HCT116 (cell line): ENCODE results near the gene ZBTB17. TPM values are rescaled to one million over a fixed set of nuclear protein-coding genes. Genes with fewer than 3 reads are reported as not detected.

Experiments
- ATAC-seq: fragments of 200-7000 bp; cut with Tn5 transposase; 2 replicates; pipeline ENCODE4 v1.9.1; 2020; ENCODE audit warnings: mild to moderate bottlenecking, moderate library complexity
- BruUV-seq: library from RNA; stranded (reverse); fragments of 400-500 nt; replicated peaks from 2 replicates; lab custom pipeline; 2021; lab: Mats Ljungman, UMichigan
- CTCF ChIA-PET: fragments of 300-600 bp; sonication (Branson Sonifier 250); formaldehyde crosslinking; loops from one replicate; lab custom pipeline; 2021; ENCODE audit warnings: antibody characterized with exemption; lab: Charles Lee
- POLR2A ChIA-PET: fragments of 300-600, 350-600 bp; sonication (Branson Sonifier 250); formaldehyde crosslinking; loops from one replicate; lab custom pipeline; 2021; ENCODE audit warnings: antibody characterized with exemption; lab: Charles Lee
- RAD21 ChIA-PET, 2 experiments: fragments of 300-600 bp; sonication (Branson Sonifier 250); formaldehyde crosslinking; loops; one replicate each; lab custom pipeline; 2023; ENCODE audit warnings: low total read pairs in 2 of 2; ENCODE audit not compliant: uncharacterized antibody in 2 of 2, unreplicated experiment in 2 of 2, low non-redundant PET in 1 of 2; lab: Charles Lee
- DNase-seq: peaks from one replicate; pipeline ENCODE4 v3.0.0-alpha.2; 2010; ENCODE audit warnings: low read depth, low spot score
- H2AFZ ChIP-seq: fragments of 200-600 bp; shearing (Covaris generic), sonication (generic); 2 replicates; pipeline ENCODE4 v1.6.1; 2017; ENCODE audit warnings: low read depth, mixed run types, mixed read lengths, antibody characterized with exemption, low read length; ENCODE audit not compliant: poor library complexity, severe bottlenecking
- H3K27ac ChIP-seq: 2 replicates; pipeline ENCODE4 v1.5.1; 2012; ENCODE audit warnings: low read depth, low read length
- H3K27me3 ChIP-seq: fragments of 200-600 bp; sonication (generic); 2 replicates; pipeline ENCODE4 v1.6.1; 2016; ENCODE audit warnings: mixed run types, low read length, mixed read lengths; ENCODE audit not compliant: insufficient read depth
- H3K36me3 ChIP-seq, 2 experiments: fragments of 200-500 bp in 1 of 2; fragments of 200-600 bp in 1 of 2; sonication (Bioruptor generic) in 1 of 2; sonication (generic) in 1 of 2; 2 replicates each; pipeline versions ENCODE4 v1.5.1 to v1.6.1; 2014 to 2016; ENCODE audit warnings: low read length in 2 of 2, inconsistent platforms in 1 of 2, mixed read lengths in 1 of 2, mixed run types in 1 of 2; ENCODE audit not compliant: insufficient read depth in 2 of 2, control insufficient read depth in 1 of 2
- H3K4me1 ChIP-seq, 2 experiments: fragments of 200-600 bp in 1 of 2; sonication (generic) in 1 of 2; 2 replicates each; pipeline versions ENCODE4 v1.5.1 to v1.6.1; 2012 to 2017; ENCODE audit warnings: low read length in 2 of 2, inconsistent platforms in 1 of 2, mild to moderate bottlenecking in 1 of 2, mixed read lengths in 1 of 2, mixed run types in 1 of 2, moderate library complexity in 1 of 2; ENCODE audit not compliant: insufficient read depth in 2 of 2, control insufficient read depth in 1 of 2
- H3K4me2 ChIP-seq: fragments of 200-600 bp; sonication (generic); 2 replicates; pipeline ENCODE4 v1.6.1; 2017; ENCODE audit warnings: mixed run types, low read length, mixed read lengths
- H3K4me3 ChIP-seq, 2 experiments: fragments of 200-600 bp in 1 of 2; sonication (generic) in 1 of 2; replicated peaks in 1 of 2; 2 replicates each; pipeline ENCODE4 v1.5.1; 2011 to 2016; ENCODE audit warnings: low read length in 2 of 2, control low read depth in 1 of 2, low read depth in 1 of 2, mild to moderate bottlenecking in 1 of 2, mixed read lengths in 1 of 2, mixed run types in 1 of 2
- H3K79me2 ChIP-seq: fragments of 200-600 bp; sonication (generic); 2 replicates; pipeline ENCODE4 v1.6.1; 2017; ENCODE audit warnings: mild to moderate bottlenecking, mixed run types, low read length, moderate library complexity, mixed read lengths; ENCODE audit not compliant: insufficient read depth
- H3K9ac ChIP-seq: fragments of 200-600 bp; sonication (generic); 2 replicates; pipeline ENCODE4 v1.6.1; 2016; ENCODE audit warnings: low read length, mixed read lengths
- H3K9me2 ChIP-seq: fragments of 200-600 bp; sonication (generic), shearing (Covaris generic); 2 replicates; pipeline ENCODE4 v1.6.1; 2017; ENCODE audit warnings: mixed run types, mild to moderate bottlenecking, moderate library complexity; ENCODE audit not compliant: insufficient read depth
- H3K9me3 ChIP-seq, 2 experiments: fragments of 200-500 bp in 1 of 2; fragments of 200-600 bp in 1 of 2; sonication (Bioruptor generic) in 1 of 2; sonication (generic) in 1 of 2; 2 replicates each; pipeline ENCODE4 v1.6.1; 2014 to 2017; ENCODE audit warnings: low read length in 2 of 2, mixed read lengths in 2 of 2, inconsistent platforms in 1 of 2, low read depth in 1 of 2, mild to moderate bottlenecking in 1 of 2, mixed run types in 1 of 2, moderate library complexity in 1 of 2; ENCODE audit not compliant: control insufficient read depth in 1 of 2, insufficient read depth in 1 of 2
- H4K20me1 ChIP-seq: fragments of 200-600 bp; sonication (generic), shearing (Covaris generic); 2 replicates; pipeline ENCODE4 v1.6.1; 2017; ENCODE audit warnings: mixed run types, mild to moderate bottlenecking, moderate library complexity; ENCODE audit not compliant: insufficient read depth
- CTCF ChIP-seq, 3 experiments: fragments of 200-600 bp in 1 of 3; sonication (generic) in 1 of 3; IDR thresholded peaks in 2 of 3; conservative IDR thresholded peaks in 1 of 3; 2 replicates each; pipeline ENCODE4 v1.5.1; 2012 to 2017; ENCODE audit warnings: low read depth in 2 of 3, low read length in 2 of 3, antibody characterized with exemption in 1 of 3, borderline replicate concordance in 1 of 3, control low read depth in 1 of 3, mild to moderate bottlenecking in 1 of 3, mixed read lengths in 1 of 3, mixed run types in 1 of 3, moderate library complexity in 1 of 3; ENCODE audit not compliant: insufficient read depth in 1 of 3
- EGR1 ChIP-seq: IDR thresholded peaks from 2 replicates; pipeline ENCODE4 v1.6.1; 2012; ENCODE audit warnings: low read depth
- EZH2 ChIP-seq: fragments of 200-600 bp; sonication (generic); IDR thresholded peaks from 2 replicates; pipeline ENCODE4 v1.6.1; 2017; ENCODE audit warnings: antibody characterized with exemption, mixed run types
- MAX ChIP-seq: IDR thresholded peaks from 2 replicates; pipeline ENCODE4 v1.6.1; 2012
- SIN3A ChIP-seq: IDR thresholded peaks from 2 replicates; pipeline ENCODE4 v1.6.1; 2012; ENCODE audit warnings: low read depth
- SRF ChIP-seq: IDR thresholded peaks from 2 replicates; pipeline ENCODE4 v1.6.1; 2012; ENCODE audit warnings: low read depth
- TCF7L2 ChIP-seq: IDR thresholded peaks from 2 replicates; pipeline ENCODE4 v1.7.0; 2011; ENCODE audit warnings: borderline replicate concordance, inconsistent platforms; ENCODE audit not compliant: insufficient read depth, insufficient read length; ENCODE audit errors: extremely low read depth
- YY1 ChIP-seq: IDR thresholded peaks from 2 replicates; pipeline ENCODE4 v1.6.1; 2011; ENCODE audit warnings: low read length, low read depth, moderate library complexity, mild to moderate bottlenecking; ENCODE audit not compliant: insufficient replicate concordance; ENCODE audit errors: extremely low read depth
- intact Hi-C: fragments of 100-400 bp; cut with micrococcal nuclease; formaldehyde crosslinking; loops from 2 replicates; pipeline ENCODE4 v1.10.0; 2022
- total RNA-seq: library from RNA; stranded (reverse); gene quantifications from one replicate; pipeline ENCODE4 v1.2.1, GENCODE V29; 2021; ENCODE audit not compliant: unreplicated experiment
- TF ChIP-seq, protein P1 (sequence below): IDR thresholded peaks from 2 replicates; pipeline ENCODE4 v1.6.1; 2012; ENCODE audit warnings: low read depth

Gene ZBTB17
- total RNA-seq, 1 experiment from 2014 or later, result 31.6 TPM

DNA sequence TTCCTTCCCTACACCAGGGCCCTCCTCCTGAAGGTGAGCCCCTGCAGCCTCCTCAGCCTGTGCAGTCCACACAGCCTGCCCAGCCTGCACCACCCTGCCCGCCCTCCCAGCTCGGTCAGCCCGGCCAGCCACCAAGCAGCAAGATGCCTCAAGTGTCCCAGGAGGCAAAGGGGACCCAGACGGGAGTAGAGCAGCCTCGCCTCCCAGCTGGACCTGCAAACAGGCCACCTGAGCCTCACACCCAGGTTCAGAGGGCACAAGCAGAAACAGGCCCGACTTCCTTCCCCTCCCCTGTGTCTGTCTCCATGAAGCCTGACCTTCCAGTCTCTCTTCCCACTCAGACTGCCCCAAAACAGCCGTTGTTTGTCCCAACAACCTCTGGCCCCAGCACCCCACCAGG lies 38.8 kb downstream of the ZBTB17 start:
- BruUV-seq, result no TSS peak
- no peaks in the 10 kb centered on the region for H3K27me3 ChIP-seq
- H3K36me3 ChIP-seq, result peaks cover 37 to 42% of the 10 kb centered on the region in 2 experiments
- ATAC-seq (no peak; the same call in 1 of the 2 replicates), DNase-seq (no peak)
- H2AFZ ChIP-seq, result no peak overlapping the region
- intact Hi-C loops, result no loop called here
- H3K4me1 ChIP-seq, result no peaks in the 10 kb centered on the region
- ChIA-PET RAD21 (interaction anchor here in 1 of 2 experiments (0.6 kb wide), 1 partner anchor 134 kb away, joined by 3 read pairs; no protein-coding TSS in a partner anchor), POLR2A (no interaction called here), CTCF (interaction anchor here (1.1 kb wide), 1 partner anchor 122 kb away, joined by 7 read pairs; no protein-coding TSS in a partner anchor)
- no peak overlapping the region for H3K9ac ChIP-seq
- no peaks in the 10 kb centered on the region for H3K9me3 ChIP-seq
- peaks cover 15% of the 10 kb centered on the region; the same call in 1 of the 2 replicates for H3K79me2 ChIP-seq
- H3K27ac ChIP-seq, result no peak overlapping the region
- H4K20me1 ChIP-seq, result no peaks in the 10 kb centered on the region
- no peak overlapping the region for H3K4me3 ChIP-seq
- H3K9me2 ChIP-seq, result no peaks in the 10 kb centered on the region
- TF ChIP-seq, protein P1, sequence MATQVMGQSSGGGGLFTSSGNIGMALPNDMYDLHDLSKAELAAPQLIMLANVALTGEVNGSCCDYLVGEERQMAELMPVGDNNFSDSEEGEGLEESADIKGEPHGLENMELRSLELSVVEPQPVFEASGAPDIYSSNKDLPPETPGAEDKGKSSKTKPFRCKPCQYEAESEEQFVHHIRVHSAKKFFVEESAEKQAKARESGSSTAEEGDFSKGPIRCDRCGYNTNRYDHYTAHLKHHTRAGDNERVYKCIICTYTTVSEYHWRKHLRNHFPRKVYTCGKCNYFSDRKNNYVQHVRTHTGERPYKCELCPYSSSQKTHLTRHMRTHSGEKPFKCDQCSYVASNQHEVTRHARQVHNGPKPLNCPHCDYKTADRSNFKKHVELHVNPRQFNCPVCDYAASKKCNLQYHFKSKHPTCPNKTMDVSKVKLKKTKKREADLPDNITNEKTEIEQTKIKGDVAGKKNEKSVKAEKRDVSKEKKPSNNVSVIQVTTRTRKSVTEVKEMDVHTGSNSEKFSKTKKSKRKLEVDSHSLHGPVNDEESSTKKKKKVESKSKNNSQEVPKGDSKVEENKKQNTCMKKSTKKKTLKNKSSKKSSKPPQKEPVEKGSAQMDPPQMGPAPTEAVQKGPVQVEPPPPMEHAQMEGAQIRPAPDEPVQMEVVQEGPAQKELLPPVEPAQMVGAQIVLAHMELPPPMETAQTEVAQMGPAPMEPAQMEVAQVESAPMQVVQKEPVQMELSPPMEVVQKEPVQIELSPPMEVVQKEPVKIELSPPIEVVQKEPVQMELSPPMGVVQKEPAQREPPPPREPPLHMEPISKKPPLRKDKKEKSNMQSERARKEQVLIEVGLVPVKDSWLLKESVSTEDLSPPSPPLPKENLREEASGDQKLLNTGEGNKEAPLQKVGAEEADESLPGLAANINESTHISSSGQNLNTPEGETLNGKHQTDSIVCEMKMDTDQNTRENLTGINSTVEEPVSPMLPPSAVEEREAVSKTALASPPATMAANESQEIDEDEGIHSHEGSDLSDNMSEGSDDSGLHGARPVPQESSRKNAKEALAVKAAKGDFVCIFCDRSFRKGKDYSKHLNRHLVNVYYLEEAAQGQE, result no peak
- TF ChIP-seq MAX, result no peak
- TF ChIP-seq EGR1, result no peak
- no peak for TF ChIP-seq EZH2
- TF ChIP-seq CTCF (IDR thresholded peaks at IDR 0.05 in 2 of 3, conservative IDR thresholded peaks at IDR 0.05 in 1 of 3; ENCODE audit: borderline replicate concordance in 1 of 3, insufficient read depth in 1 of 3, low read depth in 2 of 3, low read length in 2 of 3), result no peak
- no peak for TF ChIP-seq YY1
- TF ChIP-seq SIN3A, result no peak
- no peak for TF ChIP-seq SRF
- no peak for TF ChIP-seq TCF7L2
- no peak overlapping the region for H3K4me2 ChIP-seq
